GM13977 (cell line): ENCODE measurements around the gene NUPR2.
"Not testable (repeated sequence)": the region's sequence is repeated elsewhere in the genome, so short reads cannot be mapped to it uniquely, and the experiment has no call there.

Source experiments
- DNase-seq: peaks from one replicate; pipeline ENCODE4 v3.0.0; 2012; ENCODE audit warnings: low spot score
- in situ Hi-C: fragments of 300-500 bp; cut with MboI; formaldehyde crosslinking; loops from one replicate; pipeline ENCODE4 v1.12.0; 2022; ENCODE audit warnings: low sequenced_read_pairs, low pct_unique_long_range_greater_than_20kb, mixed read lengths, inconsistent platforms; ENCODE audit not compliant: unreplicated experiment
- TF ChIP-seq, protein P1 (sequence below): IDR thresholded peaks from 2 replicates; pipeline ENCODE4 v1.5.1; 2012; ENCODE audit warnings: mild to moderate bottlenecking, control low read depth; ENCODE audit not compliant: insufficient read depth; ENCODE audit errors: extremely low read depth, missing control alignments

NUPR2 gene

GRCh38 chr7:56110611-56111010, 5.6 kb downstream of the NUPR2 start:
- in situ Hi-C loops: no loop called here
- TF ChIP-seq, protein P1, sequence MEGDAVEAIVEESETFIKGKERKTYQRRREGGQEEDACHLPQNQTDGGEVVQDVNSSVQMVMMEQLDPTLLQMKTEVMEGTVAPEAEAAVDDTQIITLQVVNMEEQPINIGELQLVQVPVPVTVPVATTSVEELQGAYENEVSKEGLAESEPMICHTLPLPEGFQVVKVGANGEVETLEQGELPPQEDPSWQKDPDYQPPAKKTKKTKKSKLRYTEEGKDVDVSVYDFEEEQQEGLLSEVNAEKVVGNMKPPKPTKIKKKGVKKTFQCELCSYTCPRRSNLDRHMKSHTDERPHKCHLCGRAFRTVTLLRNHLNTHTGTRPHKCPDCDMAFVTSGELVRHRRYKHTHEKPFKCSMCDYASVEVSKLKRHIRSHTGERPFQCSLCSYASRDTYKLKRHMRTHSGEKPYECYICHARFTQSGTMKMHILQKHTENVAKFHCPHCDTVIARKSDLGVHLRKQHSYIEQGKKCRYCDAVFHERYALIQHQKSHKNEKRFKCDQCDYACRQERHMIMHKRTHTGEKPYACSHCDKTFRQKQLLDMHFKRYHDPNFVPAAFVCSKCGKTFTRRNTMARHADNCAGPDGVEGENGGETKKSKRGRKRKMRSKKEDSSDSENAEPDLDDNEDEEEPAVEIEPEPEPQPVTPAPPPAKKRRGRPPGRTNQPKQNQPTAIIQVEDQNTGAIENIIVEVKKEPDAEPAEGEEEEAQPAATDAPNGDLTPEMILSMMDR: no peak
- no peak for DNase-seq

GRCh38 chr7:56107954-56108258, 8.3 kb downstream of the NUPR2 start:
- DNase-seq: no peak
- in situ Hi-C loops: no loop called here
- TF ChIP-seq, protein P1: no peak

GRCh38 chr7:56106108-56107073, 9.8 kb downstream of the NUPR2 start, which contains the start of gene CHCHD2:
Gene CHCHD2 (minus strand): TSS chr7:56106476. CDS start chr7:56106413, 63 bp downstream.
- peak; percentile 96 for DNase-seq
- TF ChIP-seq, protein P1: no peak
- in situ Hi-C loops: no loop called here

- in situ Hi-C loops: no loop called here
- TF ChIP-seq, protein P1: no peak
- DNase-seq: no peak
Observed at GRCh38 chr7:56105508-56105907, 10.7 kb downstream of the NUPR2 start.

DNA sequence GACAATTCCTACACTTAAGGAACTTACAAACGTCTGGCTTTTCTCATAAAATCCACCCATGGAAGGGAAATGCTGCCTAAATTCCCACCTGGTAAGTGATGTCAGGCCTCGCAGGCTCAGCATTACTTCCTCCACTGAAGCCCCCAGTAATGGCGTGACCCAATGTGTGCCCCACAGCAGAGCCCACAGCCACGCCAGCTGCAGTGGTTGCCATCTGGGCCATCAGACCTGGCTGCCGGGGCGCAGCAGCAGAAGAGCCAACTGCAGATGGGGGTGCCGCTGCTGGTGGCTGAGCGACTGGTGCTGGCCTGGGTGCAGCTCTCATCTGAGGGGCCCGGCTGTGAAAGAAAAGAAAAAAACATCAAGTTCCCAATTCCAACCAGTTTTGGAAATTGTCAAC, 12.1 kb downstream of the NUPR2 start:
- DNase-seq, in situ Hi-C loops: not testable (repeated sequence)

GRCh38 chr7:56099653-56100052, 16.6 kb downstream of the NUPR2 start:
- in situ Hi-C loops: loop anchor here (25.0 kb wide), 1 partner anchor 462 kb away; no protein-coding TSS in a partner anchor
- no peak for DNase-seq
- TF ChIP-seq, protein P1: no peak

GRCh38 chr7:56098187-56099008, 17.8 kb downstream of the NUPR2 start:
- not testable (repeated sequence) for DNase-seq
- in situ Hi-C loops: loop anchor here (25.0 kb wide), 1 partner anchor 461 kb away; no protein-coding TSS in a partner anchor
